GM20000 (cell line): ENCODE measurements around the gene GREM1.

Experiments
- DNase-seq: peaks from one replicate; pipeline ENCODE4 v3.0.0; 2012; ENCODE audit warnings: low spot score
- TF ChIP-seq, protein P1 (sequence below): IDR thresholded peaks from 2 replicates; pipeline ENCODE4 v1.5.1; 2012; ENCODE audit warnings: mild to moderate bottlenecking, control low read depth; ENCODE audit errors: extremely low read depth, missing control alignments

GREM1 gene

GRCh38 chr15:32717426-32718226 is at the start of gene GREM1:
Gene GREM1 (plus strand): TSS chr15:32718004. CDS start chr15:32730691, 12,687 bp downstream.
- TF ChIP-seq, protein P1, sequence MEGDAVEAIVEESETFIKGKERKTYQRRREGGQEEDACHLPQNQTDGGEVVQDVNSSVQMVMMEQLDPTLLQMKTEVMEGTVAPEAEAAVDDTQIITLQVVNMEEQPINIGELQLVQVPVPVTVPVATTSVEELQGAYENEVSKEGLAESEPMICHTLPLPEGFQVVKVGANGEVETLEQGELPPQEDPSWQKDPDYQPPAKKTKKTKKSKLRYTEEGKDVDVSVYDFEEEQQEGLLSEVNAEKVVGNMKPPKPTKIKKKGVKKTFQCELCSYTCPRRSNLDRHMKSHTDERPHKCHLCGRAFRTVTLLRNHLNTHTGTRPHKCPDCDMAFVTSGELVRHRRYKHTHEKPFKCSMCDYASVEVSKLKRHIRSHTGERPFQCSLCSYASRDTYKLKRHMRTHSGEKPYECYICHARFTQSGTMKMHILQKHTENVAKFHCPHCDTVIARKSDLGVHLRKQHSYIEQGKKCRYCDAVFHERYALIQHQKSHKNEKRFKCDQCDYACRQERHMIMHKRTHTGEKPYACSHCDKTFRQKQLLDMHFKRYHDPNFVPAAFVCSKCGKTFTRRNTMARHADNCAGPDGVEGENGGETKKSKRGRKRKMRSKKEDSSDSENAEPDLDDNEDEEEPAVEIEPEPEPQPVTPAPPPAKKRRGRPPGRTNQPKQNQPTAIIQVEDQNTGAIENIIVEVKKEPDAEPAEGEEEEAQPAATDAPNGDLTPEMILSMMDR: no peak
- DNase-seq: no peak

GRCh38 chr15:32668942-32669341 is 48.9 kb upstream of the GREM1 start:
- no peak for DNase-seq
- TF ChIP-seq, protein P1: no peak

DNA sequence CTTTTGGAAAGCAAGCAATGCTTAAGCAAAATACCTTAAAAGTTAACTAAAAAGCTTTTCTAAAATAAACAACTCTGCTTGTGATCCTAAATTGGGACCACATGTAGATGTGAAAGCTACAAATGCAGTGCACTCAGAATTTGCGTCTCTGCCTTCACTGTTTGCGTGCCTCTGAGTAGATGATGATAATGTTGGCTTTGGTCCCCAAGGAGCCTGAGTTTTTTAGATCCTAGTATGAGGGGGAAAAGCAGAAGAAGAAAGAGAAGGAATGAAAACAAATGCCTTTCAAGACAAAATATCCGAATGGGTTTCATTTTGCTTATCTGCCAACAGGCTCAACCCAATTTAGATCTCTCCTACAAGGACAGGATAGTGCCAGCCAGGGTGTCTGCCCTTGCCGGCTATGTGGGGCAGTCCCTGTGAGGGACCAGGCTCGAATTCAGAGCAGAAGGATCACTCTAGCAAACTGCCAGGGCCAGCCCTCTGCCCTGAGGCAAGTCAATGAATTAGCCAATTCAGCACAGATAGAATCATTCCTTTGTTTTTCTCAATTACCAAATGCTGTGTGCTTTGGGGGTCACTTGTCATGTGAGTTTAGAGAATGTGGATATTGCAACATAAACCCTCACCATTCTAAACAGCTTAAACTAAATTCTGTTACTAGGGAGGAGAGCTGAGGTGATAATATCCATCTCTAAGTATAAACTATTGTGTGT is 47.8 kb upstream of the GREM1 start:
- no peak for DNase-seq

GRCh38 chr15:32670623-32671022 is 47.2 kb upstream of the GREM1 start:
- TF ChIP-seq, protein P1: no peak

More for the DNA sequence above, 47.8 kb upstream of the GREM1 start:
- TF ChIP-seq, protein P1: no peak

GRCh38 chr15:32671339-32672325 is 46.2 kb upstream of the GREM1 start:
- TF ChIP-seq, protein P1: no peak
- DNase-seq: no peak

More at GRCh38 chr15:32670623-32671022, 47.2 kb upstream of the GREM1 start:
- no peak for DNase-seq

GRCh38 chr15:32674681-32675080 is 43.1 kb upstream of the GREM1 start:
- DNase-seq: no peak
- TF ChIP-seq, protein P1: no peak
